CD4-positive, CD25-positive, alpha-beta regulatory T cell (primary cell): ENCODE results near the gene FANCL. TPM values are rescaled to one million over a fixed set of nuclear protein-coding genes. Genes with fewer than 3 reads are reported as not detected.
"Not testable (repeated sequence)": the region's sequence is repeated elsewhere in the genome, so short reads cannot be mapped to it uniquely, and the experiment has no call there.

Experiments
- ATAC-seq, 2 donors: fragments of 150-1000 bp; cut with Tn5 transposase; one replicate each; pipeline ENCODE4 v1.10.0; 2021; ENCODE audit warnings: low read depth in 2 of 2, moderate number of reproducible peaks in 2 of 2, moderate library complexity in 1 of 2
- DNase-seq, 3 donors: peaks; one replicate each; pipeline versions ENCODE4 v3.0.0 to v3.0.0-alpha.2; 2012 to 2022; ENCODE audit warnings: mixed read lengths in 1 of 3
- H3K27ac ChIP-seq: one replicate; pipeline ENCODE4 v1.7.0; 2013; ENCODE audit warnings: mild to moderate bottlenecking, low read length; ENCODE audit not compliant: insufficient read depth, poor library complexity, severe bottlenecking
- H3K27me3 ChIP-seq: one replicate; pipeline ENCODE4 v1.7.0; 2013; ENCODE audit warnings: low read length; ENCODE audit not compliant: control insufficient read depth, insufficient read depth
- H3K36me3 ChIP-seq: one replicate; pipeline ENCODE4 v1.7.0; 2013; ENCODE audit warnings: mild to moderate bottlenecking, low read length, moderate library complexity; ENCODE audit not compliant: control insufficient read depth, insufficient read depth
- H3K4me1 ChIP-seq: 2 replicates; pipeline ENCODE4 v1.7.0; 2013; ENCODE audit warnings: mild to moderate bottlenecking, low read length; ENCODE audit not compliant: insufficient read depth, control insufficient read depth, poor library complexity, severe bottlenecking
- H3K4me3 ChIP-seq: one replicate; pipeline ENCODE4 v1.7.0; 2013; ENCODE audit warnings: low read depth, mild to moderate bottlenecking, low read length, moderate library complexity
- H3K9me3 ChIP-seq, 2 experiments: 1 replicate in 1 of 2; 2 replicates in 1 of 2; pipeline ENCODE4 v1.7.0; 2013; ENCODE audit warnings: low read length in 2 of 2, mild to moderate bottlenecking in 1 of 2, moderate library complexity in 1 of 2; ENCODE audit not compliant: control insufficient read depth in 2 of 2
- H3K27ac Mint-ChIP-seq, 3 donors: one replicate each; pipeline ENCODE4 v1.8.0; 2020 to 2022; ENCODE audit warnings: mild to moderate bottlenecking in 3 of 3, mixed read lengths in 3 of 3, moderate library complexity in 2 of 3
- H3K27me3 Mint-ChIP-seq: one replicate; pipeline ENCODE4 v1.8.0; 2022; ENCODE audit warnings: mild to moderate bottlenecking, mixed read lengths
- H3K36me3 Mint-ChIP-seq: one replicate; pipeline ENCODE4 v1.8.0; 2020; ENCODE audit warnings: mixed read lengths
- H3K4me1 Mint-ChIP-seq, 4 donors: one replicate each; pipeline ENCODE4 v1.8.0; 2020 to 2022; ENCODE audit warnings: mixed read lengths in 4 of 4, mild to moderate bottlenecking in 1 of 4
- H3K4me3 Mint-ChIP-seq, 4 donors: one replicate each; pipeline ENCODE4 v1.8.0; 2020 to 2022; ENCODE audit warnings: mild to moderate bottlenecking in 4 of 4, mixed read lengths in 4 of 4, moderate library complexity in 3 of 4
- H3K9me3 Mint-ChIP-seq, 7 donors: one replicate each; pipeline ENCODE4 v1.8.0; 2020 to 2022; ENCODE audit warnings: mixed read lengths in 7 of 7, mild to moderate bottlenecking in 3 of 7, moderate library complexity in 2 of 7
- polyA plus RNA-seq, 4 donors: library from polyadenylated mRNA; unstranded; fragments of 300-500 nt; fragmentation: Illumina TruSeq; gene quantifications; one replicate each; pipeline ENCODE4 v1.2.3, GENCODE V29; 2021
- total RNA-seq: library from RNA; stranded (reverse); gene quantifications from one replicate; pipeline ENCODE4 v1.2.3, GENCODE V29; 2022

FANCL gene
- total RNA-seq (6.6 TPM), polyA plus RNA-seq (10 to 100 TPM in 1 of 4 donors, 1 to 10 TPM in 3; 3.9 to 12.5 (median 5.0) TPM)

GRCh38 chr2:58240670-58241545, at the start of gene FANCL:
Gene FANCL (minus strand): TSS chr2:58241325. CDS start chr2:58241313, 12 bp downstream.
- Mint-ChIP-seq H3K9me3 (no peaks in the 10 kb centered on the region), H3K27ac (peak within 1 kb of the TSS; percentile 93 to 96 (median 95)), H3K36me3 (no peaks in the 10 kb centered on the region), H3K4me3 (peak within 1 kb of the TSS; percentile 90 to 99 (median 96)), H3K27me3 (peaks cover 6% of the 10 kb centered on the region), H3K4me1 (peaks cover 19 to 48% (median 28%) of the 10 kb centered on the region in 4 donors)
- Histone ChIP-seq H3K9me3 (no peaks in the 10 kb centered on the region), H3K4me3 (peak within 1 kb of the TSS; percentile 88), H3K27me3 (peaks cover 7% of the 10 kb centered on the region), H3K36me3 (no peaks in the 10 kb centered on the region), H3K4me1 (peaks cover 16% of the 10 kb centered on the region), H3K27ac (peak within 1 kb of the TSS; percentile 48)
- ATAC-seq = peak; percentile 80 to 84
- DNase-seq = peak; percentile 47 to 74 (median 49)

- no peak overlapping the region for H3K27ac ChIP-seq
- peaks cover 2% of the 10 kb centered on the region for H3K27me3 ChIP-seq
- no peak overlapping the region for H3K4me3 Mint-ChIP-seq
- no peak for ATAC-seq
- H3K4me1 Mint-ChIP-seq = no peaks in the 10 kb centered on the region
- H3K4me3 ChIP-seq = no peak overlapping the region
- no peaks in the 10 kb centered on the region for H3K36me3 Mint-ChIP-seq
- no peaks in the 10 kb centered on the region for H3K36me3 ChIP-seq
- peaks cover 18% of the 10 kb centered on the region for H3K27me3 Mint-ChIP-seq
- DNase-seq = no peak
- H3K9me3 Mint-ChIP-seq = no peaks in the 10 kb centered on the region
- H3K27ac Mint-ChIP-seq = no peak overlapping the region
- no peaks in the 10 kb centered on the region for H3K9me3 ChIP-seq
- no peaks in the 10 kb centered on the region for H3K4me1 ChIP-seq
Measured at GRCh38 chr2:58289029-58289428, 47.9 kb upstream of the FANCL start.

GRCh38 chr2:58283931-58284330, 42.8 kb upstream of the FANCL start:
- ATAC-seq (no peak), DNase-seq (no peak)
- Histone ChIP-seq H3K27me3 (no peaks in the 10 kb centered on the region), H3K4me3 (no peak overlapping the region), H3K36me3 (no peaks in the 10 kb centered on the region), H3K9me3 (no peaks in the 10 kb centered on the region), H3K27ac (no peak overlapping the region), H3K4me1 (no peaks in the 10 kb centered on the region)
- no peak overlapping the region for H3K4me3 Mint-ChIP-seq
- no peaks in the 10 kb centered on the region for H3K4me1 Mint-ChIP-seq
- H3K27ac Mint-ChIP-seq = no peak overlapping the region
- H3K9me3 Mint-ChIP-seq = no peaks in the 10 kb centered on the region
- peaks cover 4% of the 10 kb centered on the region for H3K27me3 Mint-ChIP-seq
- no peaks in the 10 kb centered on the region for H3K36me3 Mint-ChIP-seq

GRCh38 chr2:58275144-58275543, 34.0 kb upstream of the FANCL start:
- not testable (repeated sequence) for H3K4me1 ChIP-seq, ATAC-seq, H3K27me3 ChIP-seq, H3K27ac ChIP-seq, H3K9me3 ChIP-seq, H3K36me3 Mint-ChIP-seq, H3K9me3 Mint-ChIP-seq, H3K4me3 ChIP-seq, H3K36me3 ChIP-seq, H3K4me3 Mint-ChIP-seq, H3K27ac Mint-ChIP-seq, H3K4me1 Mint-ChIP-seq, H3K27me3 Mint-ChIP-seq, DNase-seq

- Histone ChIP-seq H3K4me3 (no peak overlapping the region), H3K4me1 (no peaks in the 10 kb centered on the region), H3K27me3 (no peaks in the 10 kb centered on the region), H3K36me3 (no peaks in the 10 kb centered on the region), H3K9me3 (no peaks in the 10 kb centered on the region), H3K27ac (no peak overlapping the region)
- ATAC-seq (no peak), DNase-seq (no peak)
- H3K4me1 Mint-ChIP-seq = no peaks in the 10 kb centered on the region
- H3K27ac Mint-ChIP-seq = no peak overlapping the region
- no peaks in the 10 kb centered on the region for H3K36me3 Mint-ChIP-seq
- H3K27me3 Mint-ChIP-seq = no peaks in the 10 kb centered on the region
- H3K4me3 Mint-ChIP-seq = no peak overlapping the region
- peaks cover 0 to 2% (median 0%) of the 10 kb centered on the region in 7 donors for H3K9me3 Mint-ChIP-seq
Measured at GRCh38 chr2:58271826-58272225, 30.7 kb upstream of the FANCL start.

GRCh38 chr2:58268685-58269084, 27.6 kb upstream of the FANCL start:
- H3K27me3 Mint-ChIP-seq = no peaks in the 10 kb centered on the region
- H3K27ac Mint-ChIP-seq = no peak overlapping the region
- peaks cover 0 to 2% (median 0%) of the 10 kb centered on the region in 7 donors for H3K9me3 Mint-ChIP-seq
- Histone ChIP-seq H3K27ac (no peak overlapping the region), H3K9me3 (no peaks in the 10 kb centered on the region), H3K36me3 (no peaks in the 10 kb centered on the region), H3K4me3 (no peak overlapping the region), H3K27me3 (no peaks in the 10 kb centered on the region), H3K4me1 (no peaks in the 10 kb centered on the region)
- DNase-seq = no peak
- H3K4me3 Mint-ChIP-seq = no peak overlapping the region
- no peaks in the 10 kb centered on the region for H3K36me3 Mint-ChIP-seq
- H3K4me1 Mint-ChIP-seq = no peaks in the 10 kb centered on the region
- ATAC-seq = no peak

GRCh38 chr2:58266211-58266610, 25.1 kb upstream of the FANCL start:
- no peaks in the 10 kb centered on the region for H3K27me3 ChIP-seq
- no peak for ATAC-seq
- no peak overlapping the region for H3K27ac Mint-ChIP-seq
- H3K27ac ChIP-seq = no peak overlapping the region
- DNase-seq = no peak
- H3K36me3 ChIP-seq = no peaks in the 10 kb centered on the region
- no peaks in the 10 kb centered on the region for H3K4me1 Mint-ChIP-seq
- no peak overlapping the region for H3K4me3 ChIP-seq
- no peak overlapping the region for H3K4me3 Mint-ChIP-seq
- H3K9me3 Mint-ChIP-seq = peaks cover 0 to 5% (median 0%) of the 10 kb centered on the region in 7 donors
- no peaks in the 10 kb centered on the region for H3K4me1 ChIP-seq
- H3K36me3 Mint-ChIP-seq = no peaks in the 10 kb centered on the region
- no peaks in the 10 kb centered on the region for H3K27me3 Mint-ChIP-seq
- no peaks in the 10 kb centered on the region for H3K9me3 ChIP-seq

- Histone ChIP-seq H3K4me3 (no peak overlapping the region), H3K4me1 (no peaks in the 10 kb centered on the region), H3K27me3 (no peaks in the 10 kb centered on the region), H3K36me3 (no peaks in the 10 kb centered on the region), H3K27ac (no peak overlapping the region), H3K9me3 (no peaks in the 10 kb centered on the region)
- Mint-ChIP-seq H3K4me1 (no peaks in the 10 kb centered on the region), H3K4me3 (no peak overlapping the region), H3K27me3 (peaks cover 18% of the 10 kb centered on the region), H3K27ac (no peak overlapping the region), H3K36me3 (no peaks in the 10 kb centered on the region), H3K9me3 (peaks cover 0 to 7% (median 0%) of the 10 kb centered on the region in 7 donors)
- DNase-seq = no peak
- no peak for ATAC-seq
Measured at GRCh38 chr2:58261209-58261608, 20.1 kb upstream of the FANCL start.
